Activated T-cell treated with anti-CD3 and anti-CD28 coated beads, Interleukin-2, amount 50 U/mL, for 24 hours (primary cell): Measurements from ENCODE around the gene UROS.

Experiments
- DNase-seq: peaks from one replicate; pipeline ENCODE4 v3.0.0-alpha.2; 2020
- H3K27ac Mint-ChIP-seq: 2 replicates; pipeline ENCODE4 v1.8.0; 2020; ENCODE audit warnings: mild to moderate bottlenecking, mixed read lengths
- H3K27me3 Mint-ChIP-seq: 2 replicates; pipeline ENCODE4 v1.8.0; 2020; ENCODE audit warnings: mixed read lengths
- H3K36me3 Mint-ChIP-seq: 2 replicates; pipeline ENCODE4 v1.8.0; 2020; ENCODE audit warnings: low read depth, mixed read lengths
- H3K4me1 Mint-ChIP-seq: 2 replicates; pipeline ENCODE4 v1.8.0; 2020; ENCODE audit warnings: low read depth, mixed read lengths
- H3K4me3 Mint-ChIP-seq: 2 replicates; pipeline ENCODE4 v1.8.0; 2020; ENCODE audit warnings: mild to moderate bottlenecking, moderate library complexity, mixed read lengths
- H3K9me3 Mint-ChIP-seq: 2 replicates; pipeline ENCODE4 v1.8.0; 2020; ENCODE audit warnings: mixed read lengths

The UROS gene

GRCh38 chr10:125812128-125812750 is 10.8 kb downstream of the UROS start:
- H3K36me3 Mint-ChIP-seq, result peaks cover 73% of the 10 kb centered on the region
- no peak overlapping the region for H3K4me3 Mint-ChIP-seq
- H3K4me1 Mint-ChIP-seq, result no peaks in the 10 kb centered on the region
- H3K27ac Mint-ChIP-seq, result no peak overlapping the region
- H3K27me3 Mint-ChIP-seq, result no peaks in the 10 kb centered on the region
- no peak for DNase-seq
- H3K9me3 Mint-ChIP-seq, result no peaks in the 10 kb centered on the region

- Mint-ChIP-seq H3K27me3 (no peaks in the 10 kb centered on the region), H3K4me1 (no peaks in the 10 kb centered on the region), H3K36me3 (peaks cover 82% of the 10 kb centered on the region), H3K27ac (no peak overlapping the region), H3K4me3 (no peak overlapping the region), H3K9me3 (no peaks in the 10 kb centered on the region)
- no peak for DNase-seq
Observed at GRCh38 chr10:125811251-125811650, 11.8 kb downstream of the UROS start.

GRCh38 chr10:125808047-125808446 is 15.0 kb downstream of the UROS start:
- Mint-ChIP-seq H3K36me3 (peaks cover 79% of the 10 kb centered on the region), H3K4me3 (no peak overlapping the region), H3K27me3 (no peaks in the 10 kb centered on the region), H3K4me1 (no peaks in the 10 kb centered on the region), H3K9me3 (no peaks in the 10 kb centered on the region), H3K27ac (no peak overlapping the region)
- DNase-seq, result no peak

- Mint-ChIP-seq H3K4me1 (no peaks in the 10 kb centered on the region), H3K27me3 (no peaks in the 10 kb centered on the region), H3K27ac (peak overlapping the region; percentile 18), H3K9me3 (no peaks in the 10 kb centered on the region), H3K4me3 (no peak overlapping the region), H3K36me3 (peaks cover 83% of the 10 kb centered on the region)
- no peak for DNase-seq
Observed at GRCh38 chr10:125802739-125803138, 20.3 kb downstream of the UROS start.

- H3K27me3 Mint-ChIP-seq, result no peaks in the 10 kb centered on the region
- H3K9me3 Mint-ChIP-seq, result no peaks in the 10 kb centered on the region
- DNase-seq, result no peak
- H3K36me3 Mint-ChIP-seq, result peaks cover 83% of the 10 kb centered on the region
- no peak overlapping the region for H3K27ac Mint-ChIP-seq
- no peaks in the 10 kb centered on the region for H3K4me1 Mint-ChIP-seq
- H3K4me3 Mint-ChIP-seq, result no peak overlapping the region
Observed at GRCh38 chr10:125802131-125802530, 20.9 kb downstream of the UROS start.

DNA sequence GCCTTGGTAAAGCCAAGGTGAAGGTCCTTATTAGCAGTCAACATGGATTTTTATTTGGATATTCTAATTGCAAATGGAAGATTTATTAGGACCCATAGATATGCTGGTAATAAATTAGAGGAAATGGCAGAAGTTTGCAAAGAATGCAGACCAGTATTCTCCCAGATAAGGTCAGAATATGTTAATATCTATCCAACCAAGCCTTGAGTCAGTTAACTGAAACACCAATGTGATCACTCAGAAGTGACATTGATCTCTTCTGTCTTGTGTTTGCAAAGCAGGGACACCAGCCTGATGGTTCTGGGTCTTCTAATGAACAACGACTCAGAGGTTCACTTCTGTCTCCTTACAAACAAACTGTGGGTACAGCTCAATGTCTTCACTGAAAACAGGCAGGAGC is 21.5 kb downstream of the UROS start:
- Mint-ChIP-seq H3K27me3 (no peaks in the 10 kb centered on the region), H3K36me3 (peaks cover 82% of the 10 kb centered on the region), H3K4me1 (no peaks in the 10 kb centered on the region), H3K4me3 (no peak overlapping the region), H3K9me3 (no peaks in the 10 kb centered on the region), H3K27ac (no peak overlapping the region)
- no peak for DNase-seq

DNA sequence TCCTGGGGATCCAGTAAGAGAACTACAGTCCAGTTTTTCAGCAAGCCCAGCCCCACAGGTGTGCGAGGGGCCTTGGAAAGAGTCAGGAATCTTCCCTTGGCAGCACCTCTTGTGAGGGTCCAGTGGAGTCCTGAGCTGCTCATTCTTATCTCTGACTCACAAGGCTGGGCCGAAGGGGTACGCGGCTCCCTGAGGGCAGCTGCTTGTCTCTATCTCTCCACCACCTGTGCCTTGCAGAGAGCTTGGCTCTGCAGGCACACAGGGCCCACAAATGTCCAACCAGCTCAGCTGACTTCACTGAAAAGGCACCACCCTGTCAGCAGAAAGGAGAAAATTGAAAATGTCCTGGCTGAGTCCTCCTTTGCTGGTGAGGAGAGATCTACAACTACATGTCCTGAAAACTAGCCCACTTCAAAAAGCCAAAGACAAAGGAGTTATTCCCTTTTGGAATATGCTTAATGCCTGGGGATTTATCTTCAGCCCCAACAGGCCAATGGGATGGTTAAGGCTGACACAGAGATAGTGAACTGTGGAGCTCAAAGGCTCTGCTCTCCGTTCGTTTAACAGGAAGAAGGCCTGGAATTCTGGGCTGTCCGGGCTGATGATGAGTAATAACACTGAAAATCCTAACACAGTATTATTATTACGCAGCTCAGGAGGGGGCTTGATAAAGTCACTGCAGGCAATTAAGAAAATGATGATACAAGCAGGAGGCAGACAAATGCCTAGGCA is 23.4 kb downstream of the UROS start:
- Mint-ChIP-seq H3K4me1 (no peaks in the 10 kb centered on the region), H3K36me3 (peaks cover 77% of the 10 kb centered on the region), H3K27me3 (no peaks in the 10 kb centered on the region), H3K27ac (peak overlapping the region; percentile 10), H3K9me3 (no peaks in the 10 kb centered on the region), H3K4me3 (no peak overlapping the region)
- DNase-seq, result no peak

DNA sequence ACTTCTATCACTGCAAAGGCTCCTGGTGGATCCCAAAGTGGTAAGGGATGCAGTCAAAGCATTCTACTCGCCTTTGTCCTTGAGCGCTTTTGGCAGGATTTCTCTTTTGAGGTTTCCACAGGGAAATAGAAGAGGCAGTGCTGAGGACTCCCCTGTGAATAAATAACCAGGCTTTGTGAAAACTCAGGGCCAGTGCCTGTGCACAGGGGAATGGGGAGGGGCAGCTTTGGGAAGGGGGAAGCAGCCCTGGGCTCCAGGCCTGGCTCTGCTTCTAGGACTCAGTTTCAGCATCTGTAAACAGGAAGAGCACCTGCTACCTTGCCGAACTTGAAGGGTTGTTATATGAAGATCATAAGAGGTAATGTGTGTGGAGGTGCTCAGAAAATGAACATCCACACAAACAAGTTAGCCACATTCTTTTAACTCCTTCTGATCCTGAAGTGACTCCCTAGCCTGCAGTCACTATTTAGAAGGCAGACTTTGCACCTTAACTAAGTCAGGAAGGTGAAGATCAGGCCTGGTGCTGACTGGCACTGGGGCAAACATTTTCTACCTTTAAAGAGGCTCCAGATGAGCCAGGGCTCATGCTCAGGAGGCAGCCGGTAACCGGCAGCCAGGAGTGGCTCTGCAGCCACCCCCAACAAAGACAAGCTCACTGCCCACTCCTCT is 24.9 kb downstream of the UROS start:
- Mint-ChIP-seq H3K27me3 (no peaks in the 10 kb centered on the region), H3K4me3 (no peak overlapping the region), H3K9me3 (no peaks in the 10 kb centered on the region), H3K36me3 (peaks cover 79% of the 10 kb centered on the region), H3K27ac (no peak overlapping the region), H3K4me1 (no peaks in the 10 kb centered on the region)
- no peak for DNase-seq

GRCh38 chr10:125797424-125797823 is 25.6 kb downstream of the UROS start:
- H3K27ac Mint-ChIP-seq, result no peak overlapping the region
- no peaks in the 10 kb centered on the region for H3K9me3 Mint-ChIP-seq
- no peaks in the 10 kb centered on the region for H3K27me3 Mint-ChIP-seq
- no peak overlapping the region for H3K4me3 Mint-ChIP-seq
- peaks cover 80% of the 10 kb centered on the region for H3K36me3 Mint-ChIP-seq
- DNase-seq, result no peak
- no peaks in the 10 kb centered on the region for H3K4me1 Mint-ChIP-seq

DNA sequence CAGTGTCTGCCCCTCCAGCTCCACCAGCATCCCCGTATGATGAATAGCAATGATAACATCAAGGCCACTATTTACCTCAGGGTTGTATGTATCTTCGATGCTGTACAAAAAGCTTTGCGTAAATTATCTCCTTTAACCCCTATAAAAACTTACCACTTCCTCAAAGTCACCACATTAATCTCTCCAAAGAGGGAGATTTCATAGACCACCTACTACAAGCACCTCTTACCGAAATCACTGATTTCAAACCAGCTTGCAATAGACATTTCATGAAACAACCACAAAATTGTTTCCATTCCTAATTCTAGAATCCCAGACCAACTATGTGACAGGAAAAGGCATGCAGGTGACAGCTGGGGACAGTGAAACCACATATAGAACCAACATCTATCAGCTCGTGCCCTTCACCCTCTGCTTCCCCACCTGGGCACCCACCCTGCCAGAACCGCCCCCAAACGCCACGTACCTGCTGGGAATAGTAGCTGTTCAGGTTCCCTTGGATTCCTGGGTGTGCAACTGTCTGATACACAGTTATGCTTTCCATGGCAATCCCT is 27.3 kb downstream of the UROS start:
- DNase-seq, result no peak
- Mint-ChIP-seq H3K4me1 (no peaks in the 10 kb centered on the region), H3K27me3 (no peaks in the 10 kb centered on the region), H3K9me3 (no peaks in the 10 kb centered on the region), H3K4me3 (no peak overlapping the region), H3K36me3 (peaks cover 77% of the 10 kb centered on the region), H3K27ac (peak overlapping the region; percentile 19)

DNA sequence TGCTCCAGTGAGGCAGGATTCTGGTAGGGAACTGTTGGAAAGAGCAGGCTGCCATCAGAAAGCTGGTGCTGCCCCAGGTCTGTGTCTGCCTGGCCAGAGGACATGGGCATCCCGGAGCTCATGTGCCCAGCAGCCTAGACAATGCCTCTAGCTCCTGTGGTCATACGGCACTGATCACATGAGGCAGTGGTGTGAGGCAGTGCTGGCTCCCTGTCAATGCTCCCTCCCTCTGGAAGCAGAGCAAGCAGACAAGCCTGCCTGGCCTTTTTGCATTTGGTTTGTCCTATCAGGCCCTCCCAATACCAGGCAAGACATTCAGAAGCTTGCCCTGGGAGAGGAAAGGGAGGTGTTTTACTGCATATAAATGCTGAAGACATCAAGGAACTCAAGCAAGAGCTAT is 27.9 kb downstream of the UROS start:
- peaks cover 75% of the 10 kb centered on the region for H3K36me3 Mint-ChIP-seq
- H3K9me3 Mint-ChIP-seq, result no peaks in the 10 kb centered on the region
- H3K4me1 Mint-ChIP-seq, result no peaks in the 10 kb centered on the region
- DNase-seq, result no peak
- H3K4me3 Mint-ChIP-seq, result no peak overlapping the region
- H3K27me3 Mint-ChIP-seq, result no peaks in the 10 kb centered on the region
- no peak overlapping the region for H3K27ac Mint-ChIP-seq

GRCh38 chr10:125792342-125793300 is 30.4 kb downstream of the UROS start:
- no peak overlapping the region for H3K4me3 Mint-ChIP-seq
- H3K9me3 Mint-ChIP-seq, result no peaks in the 10 kb centered on the region

DNA sequence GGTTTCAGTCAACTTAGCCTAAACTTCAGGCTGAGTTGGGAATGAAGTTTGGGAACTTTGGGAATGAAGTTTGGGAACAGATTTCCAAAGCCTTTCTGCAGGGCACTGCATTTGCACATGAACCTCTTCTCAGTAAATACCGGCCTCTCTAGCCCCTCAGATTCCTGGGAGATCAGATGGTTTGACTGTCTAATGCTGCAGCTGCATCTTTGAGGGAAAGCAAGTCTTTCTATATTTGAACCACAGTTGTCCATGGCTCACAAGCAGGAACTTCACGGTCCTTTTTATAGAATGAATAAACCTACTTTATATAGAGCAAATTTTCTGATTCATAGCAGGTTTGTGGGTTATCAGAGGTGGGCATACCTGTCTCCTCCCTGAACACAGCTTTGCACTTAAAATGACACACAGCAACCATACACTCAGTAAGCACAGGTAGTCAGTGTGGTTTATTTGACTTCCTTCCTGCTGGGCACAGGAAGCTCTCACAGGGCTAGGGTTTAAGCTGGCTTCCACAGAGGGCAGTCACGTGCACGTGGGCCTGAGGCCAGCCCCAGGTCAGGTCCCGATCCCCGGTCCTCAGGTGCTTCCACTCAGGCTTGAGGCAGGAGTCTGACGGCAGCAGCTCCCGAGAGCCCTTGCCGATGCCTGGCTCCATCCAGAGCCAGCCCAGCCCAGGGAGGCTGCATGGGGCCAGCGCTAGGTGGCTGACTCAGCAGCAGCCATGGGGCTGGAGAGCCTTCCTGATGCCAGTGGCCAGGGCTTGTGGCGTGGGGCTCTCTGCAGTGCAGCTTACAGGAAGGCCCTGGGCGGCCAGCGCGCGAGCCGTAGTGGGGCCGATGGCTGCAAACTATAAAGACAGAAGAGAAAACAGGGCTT is 34.7 kb downstream of the UROS start:
- H3K27me3 Mint-ChIP-seq, result no peaks in the 10 kb centered on the region
- H3K4me3 Mint-ChIP-seq, result no peak overlapping the region
- H3K27ac Mint-ChIP-seq, result peak overlapping the region; percentile 68

More at GRCh38 chr10:125792342-125793300, 30.4 kb downstream of the UROS start:
- H3K36me3 Mint-ChIP-seq, result peaks cover 77% of the 10 kb centered on the region
- H3K27ac Mint-ChIP-seq, result no peak overlapping the region
- DNase-seq, result no peak
- peaks cover 19% of the 10 kb centered on the region for H3K4me1 Mint-ChIP-seq
- H3K27me3 Mint-ChIP-seq, result no peaks in the 10 kb centered on the region

More for the DNA sequence above, 34.7 kb downstream of the UROS start:
- peaks cover 28% of the 10 kb centered on the region for H3K4me1 Mint-ChIP-seq
- H3K9me3 Mint-ChIP-seq, result no peaks in the 10 kb centered on the region
- DNase-seq, result no peak
- peaks cover 45% of the 10 kb centered on the region for H3K36me3 Mint-ChIP-seq
